HPDE6-E6E7 (cell line): Measurements from ENCODE around the gene GNAZ.
"Not testable (repeated sequence)": the region's sequence is repeated elsewhere in the genome, so short reads cannot be mapped to it uniquely, and the experiment has no call there.

Source experiments
- DNase-seq: peaks from one replicate; pipeline ENCODE4 v3.0.0; 2011; ENCODE audit warnings: missing footprints; ENCODE audit errors: extremely low spot score

GNAZ gene

DNA sequence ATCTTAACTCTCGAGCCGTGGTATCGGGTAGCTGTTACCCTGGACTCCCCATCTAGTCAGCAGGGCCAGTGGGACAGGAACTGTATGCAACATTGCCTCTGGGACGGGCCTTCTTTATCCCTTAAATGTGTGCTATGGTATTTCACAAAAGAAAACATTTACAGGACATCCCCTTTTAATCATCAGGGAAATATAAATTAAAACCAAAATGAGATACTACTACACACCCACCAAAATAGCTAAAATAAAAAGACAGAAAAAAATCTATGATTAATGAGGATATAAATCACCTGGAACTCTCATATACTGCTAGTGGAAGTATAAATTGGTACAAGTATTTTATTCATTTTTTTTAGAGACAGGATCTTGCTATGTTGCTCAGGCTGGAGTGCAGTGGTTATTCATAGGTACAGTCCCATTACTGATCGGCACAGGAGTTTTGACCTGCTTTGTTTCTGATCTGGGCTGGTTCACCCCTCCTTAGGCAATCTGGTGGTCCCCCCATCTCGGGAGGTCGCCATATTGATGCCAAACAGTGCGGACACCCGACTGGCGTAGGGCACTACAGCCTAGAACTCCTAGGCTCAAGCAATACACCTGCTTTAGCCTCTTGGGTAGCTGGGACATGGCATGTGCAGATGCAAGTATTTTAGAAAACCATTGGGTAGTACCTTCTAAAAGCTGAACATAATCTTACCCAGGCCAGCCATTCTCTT lies 62.2 kb downstream of the GNAZ start:
- DNase-seq = no peak

DNA sequence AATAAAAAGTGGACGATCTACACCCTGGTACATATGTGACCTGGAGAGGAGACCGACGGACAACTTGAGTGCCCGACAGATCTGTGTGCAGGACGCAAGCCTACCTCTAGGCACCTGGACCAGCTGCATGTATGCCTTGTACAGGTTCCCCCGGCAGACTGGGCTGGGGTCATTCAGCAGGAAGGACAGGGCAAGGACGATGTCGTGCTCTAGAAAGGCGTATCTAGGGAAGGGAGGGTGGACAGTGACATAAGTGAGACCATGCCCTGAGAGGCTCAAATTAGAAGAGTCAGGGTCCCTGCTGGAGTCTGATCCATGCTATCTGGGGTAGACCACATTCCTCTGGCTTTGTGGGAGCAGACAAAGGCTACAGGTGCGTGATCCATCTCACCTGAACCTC lies 63.6 kb downstream of the GNAZ start:
- DNase-seq = no peak

DNA sequence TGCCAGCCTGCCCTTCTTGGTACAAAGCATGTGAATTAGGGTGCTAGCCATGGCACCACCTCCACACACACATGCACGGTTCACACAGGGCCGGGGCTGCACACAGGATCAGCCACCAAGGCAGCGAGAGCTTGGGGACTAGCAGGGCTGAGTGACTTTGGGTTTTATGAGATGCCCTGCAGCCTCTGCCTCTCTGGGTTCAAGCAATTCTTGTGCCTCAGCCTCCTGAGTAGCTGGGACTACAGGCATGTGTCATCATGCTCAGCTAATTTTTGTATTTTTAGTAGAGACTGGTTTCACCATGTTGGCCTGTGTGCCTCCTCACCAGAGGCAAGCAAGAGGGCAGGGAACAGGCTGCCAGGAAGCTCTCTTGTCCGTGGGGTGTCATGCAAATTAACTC lies 66.7 kb downstream of the GNAZ start:
- DNase-seq = not testable (repeated sequence)

DNA sequence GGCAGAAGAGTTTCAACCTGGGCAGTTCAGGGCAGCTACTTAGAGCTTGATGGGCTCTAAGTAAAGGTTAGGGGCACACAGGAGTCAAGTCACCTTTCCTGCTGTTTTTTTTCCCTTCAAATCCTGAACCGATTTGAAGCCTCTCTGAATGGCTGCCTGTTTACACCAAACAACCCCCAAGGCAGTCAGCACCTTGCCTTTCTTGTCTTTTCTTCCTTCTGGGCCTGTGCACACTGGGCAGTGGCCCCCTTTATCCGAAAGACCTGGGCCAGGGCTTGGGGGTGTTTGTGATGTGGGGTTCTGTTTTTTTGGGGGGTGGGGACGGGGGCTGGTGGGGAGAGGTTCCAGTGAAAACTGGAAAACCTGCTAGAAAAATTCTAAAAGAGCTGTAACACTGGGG lies 67.1 kb downstream of the GNAZ start:
- no peak for DNase-seq

DNA sequence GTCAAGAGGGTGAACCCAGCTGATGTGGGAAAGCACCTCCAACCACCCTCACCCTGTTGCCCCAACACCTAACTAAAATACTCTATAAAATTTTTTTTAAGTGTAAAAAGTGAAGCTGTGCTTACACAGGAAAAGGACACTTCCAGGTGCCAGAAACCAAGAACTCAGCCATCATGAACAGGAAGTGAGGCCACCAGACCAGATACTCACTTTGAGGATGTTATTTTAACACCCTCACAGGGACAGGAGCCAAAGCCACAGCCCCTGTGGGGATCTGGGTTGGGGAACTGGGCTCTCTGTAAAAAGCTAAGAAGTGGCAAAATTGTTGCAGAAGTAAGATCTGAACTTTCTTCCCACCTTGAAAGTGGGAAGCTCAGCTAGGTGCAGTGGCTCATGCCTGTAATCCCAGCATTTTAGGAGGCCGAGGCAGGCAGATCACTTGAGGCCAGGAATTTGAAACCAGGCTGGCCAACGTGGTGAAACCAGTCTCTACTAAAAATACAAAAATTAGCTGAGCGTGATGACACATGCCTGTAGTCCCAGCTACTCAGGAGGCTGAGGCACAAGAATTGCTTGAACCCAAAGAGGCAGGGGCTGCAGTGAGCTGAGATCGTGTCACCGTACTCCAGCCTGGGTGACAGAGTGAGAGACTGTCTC lies 67.7 kb downstream of the GNAZ start:
- DNase-seq = no peak

DNA sequence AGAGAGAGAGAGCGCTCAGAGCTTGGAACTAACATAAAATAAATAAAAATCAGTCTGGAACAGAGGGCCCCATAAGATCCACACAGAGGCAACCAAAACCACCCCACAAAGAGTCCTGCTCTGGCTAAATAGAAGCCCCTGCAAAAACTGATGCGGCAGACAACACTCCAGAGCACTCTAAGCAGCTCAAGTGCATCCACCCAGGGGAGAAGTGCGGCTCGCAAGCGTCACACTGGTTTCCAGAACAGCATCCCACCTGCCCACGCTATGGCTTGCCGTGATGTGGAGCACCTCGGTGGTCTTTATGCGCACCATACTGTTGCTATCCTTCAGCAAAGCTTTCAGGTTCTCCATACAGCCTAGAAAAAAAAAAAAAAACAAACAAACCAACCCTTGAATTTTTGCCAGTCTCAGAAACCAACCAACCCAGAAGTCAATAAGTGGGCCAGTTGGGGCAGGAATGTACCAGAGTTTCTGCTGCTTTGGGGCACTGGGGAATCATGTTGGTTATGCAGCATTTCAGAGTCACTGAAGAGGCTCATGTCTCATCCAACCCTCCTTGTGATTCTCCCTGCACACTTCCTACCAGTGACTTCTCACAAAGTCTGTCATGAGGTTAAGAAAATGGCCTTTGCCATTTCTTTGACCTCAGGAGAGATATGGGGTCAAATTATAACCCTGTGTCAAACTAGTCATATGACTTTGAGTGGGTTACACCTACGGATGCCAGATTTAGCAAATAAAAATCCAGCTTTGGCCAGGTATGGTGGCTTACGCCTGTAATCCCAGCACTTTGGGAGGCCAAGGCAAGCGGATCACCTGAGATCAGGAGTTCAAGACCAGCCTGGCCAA lies 68.5 kb downstream of the GNAZ start:
- no peak for DNase-seq

DNA sequence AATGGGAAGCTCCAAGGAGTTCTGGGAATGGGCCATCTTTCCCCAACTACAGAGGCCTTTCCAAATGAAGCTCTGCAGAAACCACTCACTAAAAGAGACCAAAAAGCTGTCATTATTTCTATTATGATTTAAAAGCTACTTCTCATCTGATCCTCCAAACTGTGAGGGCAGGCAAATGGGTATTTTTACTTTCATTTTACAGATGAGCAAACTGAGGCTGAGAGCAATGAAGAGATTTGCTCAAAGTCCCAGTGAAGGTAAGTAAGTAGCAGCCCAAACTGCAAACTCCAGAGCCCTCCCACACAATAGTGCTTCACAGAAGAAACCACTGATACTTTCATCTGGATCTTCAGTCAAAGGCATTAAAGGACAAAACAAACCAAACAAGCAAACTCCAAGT lies 70.1 kb downstream of the GNAZ start:
- no peak for DNase-seq

DNA sequence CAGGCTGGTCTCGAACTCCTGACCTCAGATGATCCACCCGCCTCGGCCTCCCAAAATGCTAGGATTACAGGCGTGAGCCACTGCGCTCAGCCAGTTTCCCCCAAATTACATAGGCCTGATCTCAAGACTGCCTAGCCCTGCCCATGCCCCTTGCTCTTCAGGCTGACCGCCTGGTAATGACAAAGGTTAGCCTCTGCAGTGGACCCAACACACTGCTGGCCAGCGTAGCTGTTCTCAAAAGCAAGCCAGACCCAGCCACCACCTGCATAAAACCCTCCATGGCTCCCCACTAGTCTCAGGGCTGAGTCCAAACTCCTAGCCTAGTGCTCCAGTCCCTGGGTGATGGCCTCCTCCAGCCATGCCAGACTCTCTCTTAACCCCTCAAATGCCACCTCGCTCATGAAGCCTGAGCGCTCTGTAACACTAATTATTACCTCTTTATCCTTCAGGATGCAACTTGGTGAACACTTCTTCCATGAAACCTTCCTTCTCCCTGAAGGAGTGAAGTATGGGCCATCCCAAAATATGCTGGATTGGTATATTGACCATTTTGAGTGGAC lies 72.3 kb downstream of the GNAZ start:
- no peak for DNase-seq

DNA sequence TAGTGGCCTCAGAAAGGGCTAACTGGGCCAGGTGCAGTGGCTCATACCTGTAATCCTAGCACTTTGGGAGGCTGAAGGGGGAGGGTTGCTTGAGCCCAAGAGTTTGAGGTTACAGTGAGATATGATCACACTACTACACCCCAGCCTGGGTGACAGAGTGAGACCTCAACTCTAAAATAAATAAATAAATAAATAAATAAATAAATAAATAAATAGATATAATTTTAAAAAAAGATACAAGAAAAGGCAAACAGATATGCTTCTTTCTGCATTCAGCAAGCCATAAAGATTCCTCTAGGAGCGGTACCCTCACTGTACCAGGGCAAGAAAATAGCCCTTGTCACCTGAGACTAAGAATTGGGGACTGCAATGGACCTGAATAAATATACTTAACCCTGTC lies 72.8 kb downstream of the GNAZ start:
- DNase-seq = no peak

DNA sequence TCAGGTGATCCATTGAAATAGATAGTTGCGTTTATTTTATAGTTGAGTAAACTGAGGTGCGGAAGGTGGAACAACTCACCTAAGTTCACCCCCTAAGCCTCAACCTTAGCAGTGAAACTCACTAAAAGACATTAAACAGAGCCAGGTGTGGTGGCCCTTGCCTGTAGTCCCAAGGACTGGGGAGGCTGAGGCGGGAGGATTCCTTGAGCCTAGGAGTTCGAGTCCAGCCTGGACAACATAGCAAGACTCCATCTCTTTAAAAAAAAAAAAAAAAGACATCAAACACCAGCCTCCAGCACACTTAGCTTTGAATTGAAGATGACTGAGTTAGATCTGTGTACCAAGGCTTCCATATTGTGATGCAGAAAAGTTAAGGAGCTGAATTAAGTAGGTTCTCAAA lies 74.1 kb downstream of the GNAZ start:
- DNase-seq = no peak

DNA sequence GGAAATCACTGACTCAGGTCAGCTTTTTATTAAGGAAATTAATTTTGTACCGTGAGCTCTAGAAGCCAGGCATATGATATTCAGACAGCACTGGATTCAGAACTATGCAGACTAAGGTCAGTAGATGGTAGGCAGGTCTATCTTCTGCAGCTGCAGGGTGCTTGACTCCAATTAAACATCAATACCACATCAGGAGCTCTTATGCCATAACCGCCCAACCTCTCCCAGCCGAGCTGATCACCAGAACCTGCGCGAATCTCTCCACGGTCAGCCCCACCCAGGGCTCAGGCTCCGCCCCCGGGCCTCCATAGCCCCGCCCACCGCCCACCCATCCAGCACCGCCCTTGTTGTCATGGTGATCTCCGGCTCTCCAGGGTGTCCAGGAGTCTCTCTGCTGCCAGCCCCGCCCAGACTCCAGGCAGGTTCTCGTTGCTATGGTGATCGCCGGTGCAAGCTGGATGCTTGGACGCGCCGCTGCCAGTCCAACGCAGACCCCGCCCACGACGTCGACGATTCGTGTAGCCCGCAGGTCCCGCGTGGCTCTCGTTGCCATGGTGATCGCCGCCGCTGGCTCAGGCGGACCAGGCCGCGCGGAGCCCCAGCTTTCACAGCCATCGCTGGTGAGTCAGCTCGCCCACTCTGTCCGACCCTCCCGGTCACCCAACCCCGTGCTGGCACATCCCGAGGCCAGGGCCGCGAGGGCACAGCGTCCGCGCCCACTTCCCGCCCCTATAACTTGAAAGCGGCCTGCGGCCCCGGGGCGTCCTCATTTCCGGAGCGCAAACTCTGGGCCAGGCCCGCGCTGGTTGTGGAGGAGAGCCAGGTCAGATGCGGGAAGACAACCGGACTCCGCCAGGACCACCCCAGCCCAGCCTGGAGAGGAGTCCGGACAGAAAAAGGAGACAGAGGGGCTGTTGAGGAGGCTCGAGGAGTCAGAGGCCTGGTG lies 74.9 kb downstream of the GNAZ start, which contains the start of gene RAB36:
TSS of gene RAB36 (plus strand) at position 546 of the 946 bp plus-strand sequence. CDS start 1,140 bp downstream, outside the sequence.
- DNase-seq = peak; percentile 99

DNA sequence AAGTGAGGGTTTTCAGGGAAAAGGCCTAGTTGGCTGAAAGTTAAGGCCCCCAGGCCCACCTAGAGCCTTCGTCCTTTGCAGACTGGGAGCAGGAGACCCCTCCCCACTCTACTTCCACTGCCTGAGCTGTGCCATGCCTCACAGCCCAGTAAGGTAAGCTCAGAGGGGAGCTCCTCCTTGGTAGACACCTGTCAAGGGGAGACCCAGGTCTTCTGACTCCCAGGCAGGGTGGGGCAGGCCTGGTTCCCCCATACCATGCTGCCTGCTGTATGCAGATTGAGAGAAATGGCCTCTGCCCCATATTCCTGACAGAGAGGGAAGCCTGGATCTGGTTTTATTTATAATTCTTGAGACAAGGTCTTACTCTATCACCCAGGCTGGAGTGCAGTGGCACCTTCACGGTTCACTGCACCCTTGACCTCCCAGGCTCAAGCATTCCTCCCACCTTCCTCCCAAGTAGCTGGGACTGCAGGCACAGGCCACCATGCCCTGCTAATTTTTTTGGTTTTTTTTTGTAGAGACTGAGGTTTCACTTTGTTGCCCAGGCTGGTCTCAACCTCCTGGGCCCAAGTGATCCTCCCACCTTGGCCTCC lies 75.7 kb downstream of the GNAZ start:
- no peak for DNase-seq

DNA sequence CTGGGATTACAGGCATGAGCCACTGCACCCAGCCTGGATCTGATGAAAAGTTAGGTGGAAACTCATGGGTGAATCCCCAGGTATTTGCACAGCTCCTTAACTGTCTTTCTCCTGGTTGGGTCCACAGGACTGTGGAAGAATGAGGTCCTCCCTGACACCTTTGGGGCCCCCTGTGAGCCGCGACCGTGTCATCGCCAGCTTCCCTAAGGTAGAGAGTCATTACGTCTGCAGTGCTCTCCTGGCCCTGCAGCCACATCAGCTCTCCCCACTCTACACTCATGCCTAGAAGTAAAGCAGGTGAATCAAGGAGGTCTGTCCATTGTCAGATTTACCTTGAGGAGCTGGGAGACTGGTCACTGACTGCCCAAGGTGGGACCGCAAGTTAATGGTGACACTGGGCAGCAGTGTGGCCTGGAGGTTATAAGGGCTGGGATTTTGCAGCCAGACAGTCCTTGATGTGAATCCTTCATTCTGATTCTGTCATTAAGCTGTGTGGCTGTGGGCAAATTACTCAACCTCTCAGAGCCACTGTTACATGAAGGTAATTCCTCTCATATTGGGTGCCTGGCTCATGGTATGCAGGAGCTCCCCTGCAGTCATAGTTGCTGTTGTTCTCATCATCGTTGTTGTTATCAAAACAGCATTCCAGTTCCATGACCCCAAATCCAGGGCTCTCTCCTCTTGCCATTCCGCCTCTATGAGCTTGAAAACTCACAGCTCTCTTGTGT lies 76.3 kb downstream of the GNAZ start:
- DNase-seq = no peak

DNA sequence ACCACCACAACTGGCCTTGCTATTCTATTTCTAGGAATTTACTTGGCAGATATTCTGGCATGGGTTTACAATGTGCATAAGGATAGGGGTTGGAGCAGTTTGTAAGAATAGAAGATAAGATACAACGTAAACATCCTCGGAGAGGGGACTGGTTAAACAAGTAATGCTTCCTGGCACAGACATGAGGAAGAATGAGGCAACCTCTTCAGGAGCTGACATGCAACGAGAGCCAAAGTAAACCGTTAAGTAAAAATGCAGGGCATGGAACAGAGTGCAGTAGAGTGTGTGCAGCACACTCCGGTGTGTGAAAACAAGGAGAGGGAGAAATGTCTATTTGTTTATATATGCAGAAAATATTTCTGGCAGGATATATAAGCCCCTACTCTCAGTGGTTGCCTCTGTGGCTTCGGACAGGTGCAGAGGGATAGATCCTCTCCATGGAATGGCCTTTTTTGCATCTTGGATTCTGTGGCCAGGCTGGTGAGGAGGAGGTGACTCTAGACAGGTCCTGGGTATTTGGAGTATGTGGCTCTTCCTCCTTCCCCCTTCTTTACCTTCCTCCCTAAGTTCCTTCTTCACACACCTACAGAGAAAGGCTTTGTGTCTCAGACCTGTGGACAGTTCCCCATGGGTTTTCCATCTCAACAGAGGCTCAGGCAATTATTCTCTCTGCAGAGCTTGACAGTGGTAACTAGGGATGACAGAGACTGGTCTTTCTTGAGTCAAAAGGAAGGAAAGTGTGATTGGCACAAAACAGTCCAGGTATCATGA lies 77.5 kb downstream of the GNAZ start:
- DNase-seq = peak; percentile 64

DNA sequence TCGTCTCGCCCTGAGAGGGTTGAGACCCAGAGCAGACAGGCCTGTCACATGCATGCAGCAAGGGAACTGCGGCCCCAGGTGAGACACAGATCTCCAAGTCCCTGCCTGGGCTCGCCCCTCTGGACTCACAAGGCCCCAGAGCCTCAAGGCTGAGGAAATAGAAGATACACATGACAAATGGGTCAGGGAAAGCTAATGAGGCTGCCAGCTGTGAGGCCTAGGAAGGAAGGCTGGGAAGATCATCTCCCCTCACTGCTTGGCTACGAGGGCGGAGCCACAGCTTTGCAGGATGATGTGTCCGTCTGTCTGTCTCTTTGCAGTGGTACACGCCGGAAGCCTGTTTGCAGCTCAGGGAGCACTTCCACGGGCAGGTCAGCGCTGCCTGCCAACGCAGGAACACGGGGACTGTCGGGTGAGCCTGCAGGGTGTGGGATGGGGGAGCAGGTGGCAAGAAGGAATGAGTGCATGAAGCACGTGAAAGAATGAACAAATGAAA lies 79.5 kb downstream of the GNAZ start:
- no peak for DNase-seq

DNA sequence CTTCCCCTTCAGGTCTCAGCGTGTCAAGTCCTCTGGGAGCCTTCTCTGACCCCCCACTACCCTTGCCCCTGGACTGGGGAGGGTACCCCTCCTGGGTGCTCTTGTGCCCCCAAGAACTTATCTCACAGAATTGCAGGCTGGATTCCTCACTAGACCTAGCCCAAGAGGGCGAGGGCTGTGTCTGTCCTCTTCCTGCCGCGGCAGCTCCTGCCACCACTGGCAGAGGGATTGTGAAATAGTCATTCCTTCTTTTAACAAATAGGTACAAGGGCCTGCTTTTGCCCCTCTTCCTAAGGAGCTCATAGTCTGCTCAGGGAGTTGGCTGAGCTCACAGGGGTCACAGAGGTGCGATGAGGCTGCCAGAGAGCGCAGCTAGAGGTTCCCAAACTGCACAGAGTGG lies 80.4 kb downstream of the GNAZ start:
- no peak for DNase-seq

DNA sequence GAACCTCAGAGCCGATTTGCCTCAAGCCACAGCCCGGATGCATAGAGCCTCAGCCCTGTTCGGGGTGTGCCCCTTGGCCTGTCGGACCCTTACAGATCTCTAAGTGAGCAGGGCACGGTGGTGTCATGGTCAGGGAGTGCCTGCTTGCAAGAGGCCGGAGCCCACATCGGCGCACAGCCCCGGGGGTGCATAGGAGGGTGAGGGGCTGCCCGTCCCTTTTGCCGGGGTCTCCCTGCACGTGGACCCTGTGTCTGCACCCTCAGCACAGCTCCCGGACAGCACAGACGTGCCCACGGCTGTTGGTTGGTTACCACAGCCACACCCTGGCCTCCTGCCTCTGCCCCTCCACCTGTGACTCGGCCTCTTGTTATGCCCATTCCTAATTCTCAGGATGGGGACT lies 81.5 kb downstream of the GNAZ start:
- DNase-seq = no peak

DNA sequence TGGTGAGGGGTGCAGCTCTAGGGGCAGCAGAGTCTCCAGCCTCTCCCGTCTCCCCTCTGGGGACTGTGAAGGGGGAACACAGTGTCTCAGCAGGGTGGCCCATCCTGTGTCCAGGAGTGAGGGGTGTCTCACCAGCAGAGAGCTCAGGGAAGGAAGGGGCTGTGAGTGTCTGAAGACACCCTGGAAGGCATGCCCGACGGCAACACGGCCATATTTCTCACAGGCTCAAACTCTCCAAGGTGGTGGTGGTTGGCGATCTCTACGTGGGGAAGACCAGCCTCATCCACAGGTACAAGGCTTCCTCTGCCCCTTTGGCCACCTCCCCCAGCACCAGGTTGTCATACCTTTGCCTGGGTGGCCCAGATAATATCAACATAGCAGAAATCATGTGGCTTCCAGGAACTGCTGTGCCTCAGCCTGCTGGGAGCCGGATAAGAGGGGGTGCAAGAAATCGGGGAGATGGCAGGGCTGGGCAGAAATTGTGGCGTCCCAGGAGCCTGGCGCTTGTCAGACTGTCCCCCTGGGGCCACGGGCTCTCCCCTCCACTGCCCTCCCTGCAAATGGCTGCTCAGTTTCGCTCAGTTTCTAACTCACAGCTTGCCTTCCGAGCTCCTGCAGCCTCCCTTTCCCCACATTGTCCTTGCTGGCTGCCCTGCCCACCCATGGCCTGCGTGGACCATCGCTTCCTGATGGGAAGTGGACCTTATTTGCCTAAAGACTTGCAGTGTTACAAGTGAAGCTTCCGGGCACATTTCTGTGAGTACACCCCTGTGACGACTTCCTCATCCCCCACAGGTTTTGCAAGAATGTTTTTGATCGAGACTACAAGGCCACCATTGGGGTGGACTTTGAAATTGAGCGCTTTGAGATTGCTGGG lies 82.2 kb downstream of the GNAZ start:
- DNase-seq = no peak
